Stimulated activated CD4-positive, alpha-beta T cell treated with anti-CD3 and anti-CD28 coated beads, Interleukin-15, amount 100 ng/mL, for 24 hours (primary cell): ENCODE measurements around the gene CASQ2.

Source experiments
- DNase-seq: peaks from one replicate; pipeline ENCODE4 v3.0.0-alpha.2; 2020

Gene CASQ2

DNA sequence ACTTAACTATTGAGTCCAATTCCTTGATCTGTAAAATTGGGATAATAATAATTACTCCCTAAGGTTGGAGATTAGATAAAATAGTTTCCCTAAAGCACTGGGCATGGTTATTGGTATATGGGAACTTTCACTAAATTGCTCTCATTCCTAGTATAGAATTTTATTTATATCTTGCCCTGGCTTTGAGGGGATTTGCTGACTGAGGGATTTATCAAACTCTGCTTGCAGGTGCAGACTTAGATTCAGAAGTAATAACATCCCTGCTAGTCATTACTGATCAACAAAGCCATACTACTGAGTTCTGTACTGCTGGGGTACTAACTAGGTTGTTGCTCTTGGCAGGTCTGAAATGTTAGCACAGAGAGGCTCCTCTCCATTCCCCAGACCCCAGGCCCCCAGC lies 41.9 kb downstream of the CASQ2 start:
- DNase-seq, result no peak

DNA sequence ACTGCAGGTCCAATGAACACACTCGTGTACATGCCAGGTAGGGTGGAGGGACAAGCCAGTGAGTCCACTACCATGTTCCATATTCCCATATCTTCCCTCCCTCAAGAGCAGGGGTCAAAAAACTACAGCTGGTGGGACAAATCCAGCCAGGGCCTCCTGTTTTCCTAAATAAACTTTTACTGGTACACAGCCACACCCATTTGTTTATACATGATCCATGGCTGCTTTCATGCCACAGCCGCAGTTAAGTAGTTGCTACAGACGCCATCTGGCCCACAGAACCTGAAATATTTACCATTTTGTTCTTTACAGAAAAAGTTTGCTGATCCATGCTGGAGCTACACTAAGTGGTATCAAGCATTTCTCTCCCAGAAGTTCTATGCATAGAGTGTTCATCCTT lies 42.4 kb downstream of the CASQ2 start:
- no peak for DNase-seq

GRCh38 chr1:115725600-115725999 lies 42.9 kb downstream of the CASQ2 start:
- no peak for DNase-seq

GRCh38 chr1:115723756-115724155 lies 44.8 kb downstream of the CASQ2 start:
- no peak for DNase-seq

GRCh38 chr1:115722221-115722620 lies 46.3 kb downstream of the CASQ2 start:
- no peak for DNase-seq

GRCh38 chr1:115719285-115719684 lies 49.2 kb downstream of the CASQ2 start:
- DNase-seq, result no peak

GRCh38 chr1:115718011-115718754 lies 50.3 kb downstream of the CASQ2 start:
- no peak for DNase-seq

DNA sequence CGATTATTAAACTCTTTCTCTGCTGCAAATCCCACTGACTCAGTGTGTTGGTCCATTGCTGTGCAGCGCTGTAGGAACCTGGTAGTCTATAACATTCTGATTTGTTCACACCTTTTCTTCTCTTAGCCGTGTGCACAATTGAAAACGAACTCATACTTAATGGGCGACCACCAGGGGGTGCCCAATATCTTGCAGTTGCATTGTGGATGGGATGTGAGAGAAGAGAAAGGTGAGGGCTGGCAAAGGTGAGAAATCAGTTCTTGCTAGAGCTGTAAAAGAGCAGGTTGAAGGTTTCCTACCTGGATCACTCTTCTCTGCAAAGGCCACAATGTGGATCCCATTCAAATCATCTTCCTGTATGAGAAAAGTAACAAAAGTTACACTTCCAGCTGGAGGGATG lies 51.0 kb downstream of the CASQ2 start:
- DNase-seq, result peak; percentile 48

DNA sequence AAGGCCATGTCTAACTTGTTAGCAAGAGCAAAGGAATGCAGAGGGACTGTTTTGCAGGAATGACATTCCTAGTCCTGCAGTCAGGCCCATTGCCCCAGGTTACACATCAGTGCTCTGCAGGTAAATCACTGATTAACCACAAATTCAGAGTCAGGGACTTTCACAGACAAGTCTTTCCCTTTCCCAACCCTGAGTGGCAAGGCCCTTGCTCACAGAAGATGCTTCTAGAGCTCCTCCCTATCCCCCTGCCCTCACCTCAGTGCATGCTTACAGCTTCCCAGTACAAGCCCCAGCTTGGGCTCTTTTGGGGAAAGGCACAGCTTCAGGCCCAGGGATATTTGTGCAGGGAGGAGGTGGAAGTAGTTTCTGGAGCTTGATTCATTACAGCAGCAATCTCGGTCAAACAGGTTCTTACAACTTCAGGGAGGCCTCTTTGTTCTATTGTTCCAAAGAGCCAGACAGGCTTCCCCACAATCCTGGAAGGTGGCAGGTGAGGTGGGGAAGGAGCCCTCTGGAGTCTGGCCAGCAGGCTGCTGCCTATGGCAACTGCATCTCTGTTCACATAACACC lies 53.9 kb downstream of the CASQ2 start:
- no peak for DNase-seq

DNA sequence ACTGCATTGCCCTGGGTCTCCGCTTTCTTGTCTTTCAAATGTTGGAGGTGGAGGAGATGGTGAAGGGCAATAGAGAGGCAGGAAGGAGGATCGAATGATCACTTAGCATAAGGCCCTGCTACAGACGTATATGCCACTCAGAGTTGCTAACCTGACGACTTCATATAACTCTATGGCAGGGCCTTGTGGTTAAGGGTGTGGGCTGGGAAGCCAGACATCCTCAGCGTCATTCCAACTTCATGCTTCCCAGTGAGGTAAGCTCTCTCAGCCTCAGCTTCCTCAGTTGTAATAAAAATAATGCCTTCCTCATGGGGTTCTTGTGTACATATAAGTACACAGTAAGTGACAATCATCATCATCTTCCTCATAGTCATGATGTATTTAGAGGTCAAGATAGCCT lies 54.6 kb downstream of the CASQ2 start:
- no peak for DNase-seq

- no peak for DNase-seq
Observed at GRCh38 chr1:115712911-115713609, 55.5 kb downstream of the CASQ2 start.

DNA sequence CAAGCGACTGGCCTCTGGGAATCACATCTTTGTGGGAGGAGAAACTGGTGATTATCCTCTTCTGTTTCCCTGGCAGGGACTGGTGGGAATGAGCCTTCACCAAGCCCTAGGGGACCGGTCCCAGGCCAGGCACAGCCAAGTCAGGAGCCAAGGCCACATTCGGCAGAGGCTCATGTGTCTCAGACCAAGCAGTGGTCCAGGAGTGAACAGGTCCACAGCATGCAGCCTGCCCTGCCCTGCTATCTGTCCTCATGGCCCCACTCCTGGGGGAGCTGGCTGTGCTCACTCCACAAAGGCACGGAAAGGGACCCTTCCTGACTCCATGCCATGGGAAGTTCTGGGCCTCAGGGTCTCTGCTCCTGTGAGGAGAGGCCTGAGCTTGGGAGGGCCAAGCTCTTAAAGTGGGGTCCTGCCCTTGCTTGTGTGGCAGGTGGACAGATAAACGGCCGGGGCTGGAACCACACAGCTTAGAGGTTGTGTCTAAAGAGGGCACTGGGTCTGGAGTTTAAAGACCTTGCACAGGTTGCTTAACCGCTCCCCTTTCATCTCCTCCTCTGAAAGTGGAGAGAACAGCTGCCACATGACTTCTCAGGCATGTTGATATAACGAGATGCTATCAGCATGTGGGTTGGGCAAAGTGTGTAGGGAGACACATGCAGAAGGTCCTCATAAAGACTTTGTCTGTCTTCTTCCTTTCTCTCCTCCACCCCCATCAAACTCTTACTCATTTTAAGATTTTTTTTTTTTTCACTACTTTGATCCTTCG lies 57.5 kb downstream of the CASQ2 start:
- DNase-seq, result no peak

- peak; percentile 6 for DNase-seq
Observed at GRCh38 chr1:115706587-115707425, 61.7 kb downstream of the CASQ2 start.

- DNase-seq, result no peak
Observed at GRCh38 chr1:115705963-115706362, 62.6 kb downstream of the CASQ2 start.

- no peak for DNase-seq
Observed at GRCh38 chr1:115705085-115705951, 63.2 kb downstream of the CASQ2 start.

- DNase-seq, result no peak
Observed at GRCh38 chr1:115702959-115703358, 65.6 kb downstream of the CASQ2 start.

GRCh38 chr1:115701090-115701489 lies 67.4 kb downstream of the CASQ2 start:
- DNase-seq, result no peak

DNA sequence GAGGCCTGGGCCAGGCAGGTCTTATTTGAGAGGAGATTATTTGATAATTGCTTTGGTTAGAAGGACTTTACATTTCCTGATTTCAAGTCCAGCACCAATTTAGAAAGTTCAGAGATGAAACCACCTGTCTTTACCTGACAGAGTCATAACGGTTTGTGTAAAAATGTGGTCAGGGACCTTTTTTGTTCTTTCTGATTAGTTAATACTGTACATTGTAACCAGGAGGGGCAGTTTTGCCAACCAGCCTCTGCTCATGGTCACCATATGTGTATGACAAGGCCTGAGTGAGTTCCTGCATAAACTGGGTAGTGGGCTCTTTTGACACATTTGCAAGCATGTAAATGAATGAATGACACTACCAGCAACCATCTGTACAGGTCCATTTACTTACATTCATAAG lies 70.9 kb downstream of the CASQ2 start:
- no peak for DNase-seq

DNA sequence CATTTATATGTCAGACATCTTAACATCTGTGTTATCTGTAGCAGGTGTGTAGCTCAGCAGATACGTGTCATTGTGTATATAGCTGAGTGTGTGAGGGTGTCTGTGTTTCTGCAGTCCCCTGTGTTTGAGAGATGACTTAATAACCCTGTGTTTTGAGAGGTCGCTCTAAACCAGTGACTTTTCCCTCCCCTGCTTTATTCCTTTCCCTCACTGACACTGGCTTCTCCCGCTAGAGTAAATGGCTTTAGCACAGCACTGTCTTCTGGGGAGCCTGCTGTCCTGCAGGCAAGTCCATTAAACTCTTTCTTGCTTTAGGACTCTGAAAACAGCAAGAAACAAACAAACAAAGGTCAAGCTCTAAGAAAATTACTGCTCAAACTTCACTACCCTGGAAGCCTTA lies 73.7 kb downstream of the CASQ2 start:
- DNase-seq, result no peak

GRCh38 chr1:115692224-115692623 lies 76.3 kb downstream of the CASQ2 start:
- no peak for DNase-seq

DNA sequence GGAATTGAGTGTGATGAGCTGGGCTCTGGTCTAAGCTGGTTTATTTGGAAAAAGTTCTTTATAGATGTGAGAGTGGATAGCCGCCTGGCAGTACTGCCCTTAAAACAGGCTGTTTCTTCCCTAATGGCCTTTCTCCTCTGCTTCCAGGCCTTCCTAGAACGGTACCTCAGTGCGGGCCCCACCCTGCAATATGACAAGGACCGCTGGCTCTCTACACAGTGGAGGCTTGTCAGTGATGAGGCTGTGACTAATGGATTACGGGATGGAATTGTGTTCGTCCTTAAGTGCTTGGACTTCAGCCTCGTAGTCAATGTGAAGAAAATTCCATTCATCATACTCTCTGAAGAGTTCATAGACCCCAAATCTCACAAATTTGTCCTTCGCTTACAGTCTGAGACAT lies 77.5 kb downstream of the CASQ2 start:
- no peak for DNase-seq

DNA sequence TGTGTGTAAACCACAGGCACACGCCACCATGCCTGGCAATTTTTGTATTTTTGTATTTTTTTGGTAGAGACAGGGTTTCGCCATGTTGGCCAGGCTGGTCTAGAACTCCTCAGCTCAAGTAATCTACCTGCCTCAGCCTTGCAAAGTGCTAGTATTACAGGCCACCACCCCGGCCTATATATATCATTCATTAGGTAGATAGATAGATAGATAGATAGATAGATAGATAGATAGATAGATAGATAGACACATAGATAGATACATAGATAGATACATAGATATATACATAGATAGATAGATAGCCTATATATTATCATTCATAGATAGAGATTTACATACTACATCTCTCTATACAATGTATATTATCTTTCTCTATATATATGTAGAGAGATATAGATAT lies 80.8 kb downstream of the CASQ2 start:
- DNase-seq, result no peak
